PC-9 (cell line): ENCODE data around the gene TAGAP. TPM values are rescaled to one million over a fixed set of nuclear protein-coding genes. Genes with fewer than 3 reads are reported as not detected.

ENCODE experiments used
- BruUV-seq: library from RNA; stranded (reverse); fragments of 400-500 nt; replicated peaks from 2 replicates; lab custom pipeline; 2021; lab: Mats Ljungman, UMichigan
- CTCF ChIA-PET: fragments of 300-600 bp; sonication (Branson Sonifier 250); formaldehyde crosslinking; loops from one replicate; lab custom pipeline; 2022; ENCODE audit warnings: antibody characterized with exemption; lab: Charles Lee
- POLR2A ChIA-PET: fragments of 300-600 bp; sonication (Branson Sonifier 250); formaldehyde crosslinking; loops from one replicate; lab custom pipeline; 2022; ENCODE audit warnings: antibody characterized with exemption; ENCODE audit not compliant: unreplicated experiment; lab: Charles Lee
- DNase-seq, 2 experiments: peaks; one replicate each; pipeline versions ENCODE4 v3.0.0 to v3.0.0-alpha.2; 2015 to 2022; ENCODE audit warnings: mixed read lengths in 1 of 2
- H2AFZ ChIP-seq: fragments of 200-600 bp; sonication (generic); 2 replicates; pipeline ENCODE4 v1.8.1; 2017; ENCODE audit warnings: antibody characterized with exemption
- H3F3A ChIP-seq: fragments of 200-600 bp; sonication (generic); 2 replicates; pipeline ENCODE4 v1.8.1; 2017; ENCODE audit warnings: antibody characterized with exemption, mild to moderate bottlenecking, low read depth; ENCODE audit not compliant: insufficient read depth
- H3K27ac ChIP-seq: fragments of 200-600 bp; sonication (generic); 2 replicates; pipeline ENCODE4 v1.6.1; 2016; ENCODE audit warnings: mixed run types
- H3K27me3 ChIP-seq: fragments of 200-600 bp; sonication (generic); 2 replicates; pipeline ENCODE4 v1.6.1; 2016; ENCODE audit warnings: low read depth, mixed run types; ENCODE audit not compliant: insufficient read depth
- H3K36me3 ChIP-seq: fragments of 200-600 bp; sonication (generic); 2 replicates; pipeline ENCODE4 v1.6.1; 2016; ENCODE audit warnings: low read depth, mixed run types
- H3K4me1 ChIP-seq: fragments of 200-600 bp; sonication (generic); replicated peaks from 2 replicates; pipeline ENCODE4 v1.6.1; 2016; ENCODE audit warnings: mixed run types; ENCODE audit not compliant: insufficient read depth
- H3K4me2 ChIP-seq: fragments of 200-600 bp; sonication (generic); 2 replicates; pipeline ENCODE4 v1.6.1; 2017; ENCODE audit warnings: mixed run types
- H3K4me3 ChIP-seq: fragments of 200-600 bp; sonication (generic); 2 replicates; pipeline ENCODE4 v1.6.1; 2016; ENCODE audit warnings: mixed run types
- H3K79me2 ChIP-seq: fragments of 200-600 bp; sonication (generic); 2 replicates; pipeline ENCODE4 v1.6.1; 2017; ENCODE audit warnings: low read depth, mixed run types
- H3K9me2 ChIP-seq: fragments of 200-600 bp; sonication (generic); 2 replicates; pipeline ENCODE4 v1.8.1; 2017; ENCODE audit warnings: mild to moderate bottlenecking; ENCODE audit not compliant: insufficient read depth
- H3K9me3 ChIP-seq: fragments of 200-600 bp; sonication (generic); 2 replicates; pipeline ENCODE4 v1.8.1; 2016; ENCODE audit warnings: low read depth; ENCODE audit not compliant: insufficient read depth
- H4K20me1 ChIP-seq: fragments of 200-600 bp; sonication (generic); 2 replicates; pipeline ENCODE4 v1.8.1; 2017; ENCODE audit not compliant: insufficient read depth
- EZH2 ChIP-seq: fragments of 200-600 bp; sonication (generic); IDR thresholded peaks from 2 replicates; pipeline ENCODE4 v1.8.0; 2017; ENCODE audit warnings: antibody characterized with exemption, low read depth
- intact Hi-C: fragments of 100-400 bp; cut with micrococcal nuclease; formaldehyde crosslinking; loops from one replicate; pipeline ENCODE4 v1.10.0; 2022; ENCODE audit not compliant: unreplicated experiment
- total RNA-seq: library from RNA; stranded (reverse); gene quantifications from 2 replicates; pipeline ENCODE4 v1.2.3, GENCODE V29; 2021
- TF ChIP-seq, protein P1 (sequence below): fragments of 200-600 bp; sonication (generic); conservative IDR thresholded peaks from 2 replicates; pipeline ENCODE4 v1.6.1; 2017; ENCODE audit warnings: mixed run types, antibody characterized with exemption, mild to moderate bottlenecking, moderate library complexity

TAGAP gene
- total RNA-seq, 1 experiment from 2014 or later = not detected

DNA sequence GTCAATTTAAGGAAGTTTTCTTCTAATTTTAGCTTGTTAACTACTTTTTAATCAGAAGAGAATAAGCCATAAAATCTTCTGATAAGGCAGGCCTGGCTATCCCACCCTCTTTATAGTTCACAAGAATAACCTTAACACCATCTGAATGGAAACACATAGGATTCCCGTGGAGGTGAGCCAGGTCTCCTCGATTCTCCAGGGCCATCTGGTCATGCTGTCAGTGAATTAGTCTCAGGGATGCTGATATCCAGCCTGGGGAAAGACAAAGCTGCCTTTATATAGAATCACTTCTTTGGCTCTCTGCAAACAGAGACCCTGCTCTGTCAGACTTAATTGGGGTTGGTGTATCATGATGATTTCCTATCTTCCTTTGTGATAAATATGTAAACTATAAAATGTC lies 30.1 kb upstream of the TAGAP start:
- Histone ChIP-seq H3K4me3 (no peak overlapping the region), H3K27ac (no peak overlapping the region), H2AFZ (no peak overlapping the region), H3K4me2 (no peak overlapping the region; the same call in 1 of the 2 replicates), H3K4me1 (no peaks in the 10 kb centered on the region), H3K27me3 (peaks cover 53% of the 10 kb centered on the region), H3K79me2 (no peaks in the 10 kb centered on the region), H3K9me3 (no peaks in the 10 kb centered on the region; the same call in 1 of the 2 replicates), H4K20me1 (no peaks in the 10 kb centered on the region), H3F3A (no peaks in the 10 kb centered on the region), H3K9me2 (no peaks in the 10 kb centered on the region), H3K36me3 (no peaks in the 10 kb centered on the region)
- DNase-seq = no peak
- POLR2A ChIA-PET = no interaction called here
- BruUV-seq = no TSS peak
- intact Hi-C loops = no loop called here
- no peak for TF ChIP-seq EZH2
- TF ChIP-seq, protein P1, sequence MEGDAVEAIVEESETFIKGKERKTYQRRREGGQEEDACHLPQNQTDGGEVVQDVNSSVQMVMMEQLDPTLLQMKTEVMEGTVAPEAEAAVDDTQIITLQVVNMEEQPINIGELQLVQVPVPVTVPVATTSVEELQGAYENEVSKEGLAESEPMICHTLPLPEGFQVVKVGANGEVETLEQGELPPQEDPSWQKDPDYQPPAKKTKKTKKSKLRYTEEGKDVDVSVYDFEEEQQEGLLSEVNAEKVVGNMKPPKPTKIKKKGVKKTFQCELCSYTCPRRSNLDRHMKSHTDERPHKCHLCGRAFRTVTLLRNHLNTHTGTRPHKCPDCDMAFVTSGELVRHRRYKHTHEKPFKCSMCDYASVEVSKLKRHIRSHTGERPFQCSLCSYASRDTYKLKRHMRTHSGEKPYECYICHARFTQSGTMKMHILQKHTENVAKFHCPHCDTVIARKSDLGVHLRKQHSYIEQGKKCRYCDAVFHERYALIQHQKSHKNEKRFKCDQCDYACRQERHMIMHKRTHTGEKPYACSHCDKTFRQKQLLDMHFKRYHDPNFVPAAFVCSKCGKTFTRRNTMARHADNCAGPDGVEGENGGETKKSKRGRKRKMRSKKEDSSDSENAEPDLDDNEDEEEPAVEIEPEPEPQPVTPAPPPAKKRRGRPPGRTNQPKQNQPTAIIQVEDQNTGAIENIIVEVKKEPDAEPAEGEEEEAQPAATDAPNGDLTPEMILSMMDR = no peak
- CTCF ChIA-PET = no interaction called here

DNA sequence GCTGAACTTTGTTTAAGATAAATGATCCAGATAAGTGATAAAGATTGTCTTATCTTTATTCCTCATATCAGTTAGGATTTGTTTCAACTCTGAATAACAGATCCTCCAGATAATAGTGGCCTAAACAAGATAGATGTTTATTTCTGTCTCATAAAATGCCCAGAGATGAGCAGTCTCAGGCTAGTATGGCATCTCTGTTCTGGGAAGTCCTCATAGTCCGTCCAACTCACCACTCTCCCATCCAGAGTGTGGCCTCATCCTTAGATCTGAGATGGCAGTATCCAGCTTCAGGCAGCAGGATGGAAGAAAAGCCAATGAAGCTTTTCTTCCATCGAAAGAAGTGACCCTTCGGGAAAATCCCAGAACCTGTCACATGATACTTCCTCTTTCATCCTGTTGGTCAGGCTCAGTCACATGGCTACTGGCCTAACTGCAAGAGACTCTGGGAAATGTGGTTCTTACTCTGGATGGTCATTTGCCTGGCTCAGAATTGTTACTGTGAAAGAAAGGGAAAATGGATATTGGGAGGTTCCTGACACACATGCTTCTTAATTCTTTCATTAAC lies 29.4 kb upstream of the TAGAP start:
- POLR2A ChIA-PET = no interaction called here
- DNase-seq = no peak
- no peaks in the 10 kb centered on the region for H3K79me2 ChIP-seq
- intact Hi-C loops = no loop called here
- peaks cover 57% of the 10 kb centered on the region for H3K27me3 ChIP-seq
- H3K4me3 ChIP-seq = peak overlapping the region; percentile 53; the same call in 1 of the 2 replicates
- H3K9me3 ChIP-seq = no peaks in the 10 kb centered on the region
- no peaks in the 10 kb centered on the region for H4K20me1 ChIP-seq
- CTCF ChIA-PET = no interaction called here
- no peaks in the 10 kb centered on the region for H3F3A ChIP-seq
- H3K9me2 ChIP-seq = no peaks in the 10 kb centered on the region
- no peaks in the 10 kb centered on the region for H3K4me1 ChIP-seq
- TF ChIP-seq, protein P1 = no peak
- no peak for TF ChIP-seq EZH2
- no peaks in the 10 kb centered on the region for H3K36me3 ChIP-seq
- H3K27ac ChIP-seq = no peak overlapping the region
- H3K4me2 ChIP-seq = peak overlapping the region; percentile 73
- no TSS peak for BruUV-seq
- H2AFZ ChIP-seq = no peak overlapping the region

DNA sequence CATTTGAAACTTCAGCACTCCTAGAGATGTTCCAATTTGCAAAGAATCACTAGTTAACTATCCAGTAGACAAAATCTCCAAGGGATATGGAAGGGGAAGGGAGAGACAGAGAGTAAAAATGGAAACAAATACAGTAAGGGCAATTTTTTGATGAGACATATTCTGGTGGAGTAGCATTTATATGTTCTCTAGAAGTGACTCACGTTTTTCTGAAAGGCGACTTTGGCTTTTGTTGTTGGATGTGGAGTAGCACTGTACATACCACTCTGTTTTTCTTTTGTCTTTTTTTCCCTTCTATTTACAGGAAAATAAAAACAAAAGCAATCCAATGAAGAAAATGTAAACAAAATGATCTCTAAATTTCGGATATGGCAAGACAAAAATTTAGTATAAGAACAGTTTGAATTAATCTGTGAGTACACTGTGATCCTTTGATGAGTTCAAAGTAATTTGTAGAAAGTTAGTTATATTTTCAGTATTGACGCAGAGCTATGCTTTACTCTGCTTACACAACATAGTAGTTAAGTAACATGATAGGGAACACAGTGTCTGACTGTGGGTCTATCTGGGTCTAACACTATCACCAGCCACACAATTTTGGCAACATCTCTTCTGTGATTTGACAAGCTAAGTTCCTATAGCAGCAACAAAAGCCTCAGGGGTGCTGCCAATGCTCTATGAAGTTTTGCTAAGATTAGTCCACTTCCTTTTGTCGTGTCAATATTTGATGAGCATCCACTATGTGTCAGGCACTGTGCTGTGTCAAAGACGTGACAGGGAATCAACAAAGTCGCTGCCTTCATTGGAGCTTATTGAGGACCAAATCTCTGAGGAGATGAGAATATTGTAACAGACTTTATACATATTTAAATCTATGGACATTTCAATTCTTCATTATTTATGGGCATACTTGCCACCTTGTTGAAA lies 27.3 kb upstream of the TAGAP start:
- Histone ChIP-seq H3K4me1 (no peaks in the 10 kb centered on the region), H3K27ac (no peak overlapping the region), H3F3A (no peaks in the 10 kb centered on the region), H3K36me3 (no peaks in the 10 kb centered on the region), H3K9me2 (no peaks in the 10 kb centered on the region), H3K27me3 (peaks cover 55% of the 10 kb centered on the region), H3K9me3 (no peaks in the 10 kb centered on the region; the same call in 1 of the 2 replicates), H3K4me2 (no peak overlapping the region), H4K20me1 (no peaks in the 10 kb centered on the region), H2AFZ (no peak overlapping the region), H3K79me2 (no peaks in the 10 kb centered on the region), H3K4me3 (no peak overlapping the region)
- no peak for DNase-seq
- TF ChIP-seq EZH2 = no peak
- TF ChIP-seq, protein P1 = no peak
- intact Hi-C loops = no loop called here
- ChIA-PET CTCF (no interaction called here), POLR2A (no interaction called here)
- no TSS peak for BruUV-seq
